Activated B cell treated with CpG ODN at 0.5 μM for 24 hours (primary cell): ENCODE measurements around the gene KLLN. TPM values are rescaled to one million over a fixed set of nuclear protein-coding genes. Genes with fewer than 3 reads are reported as not detected.

Experiments used
- ATAC-seq: fragments of 200-7000 bp; cut with Tn5 transposase; one replicate; pipeline ENCODE4 v1.10.0; 2021; ENCODE audit warnings: low read depth, mild to moderate bottlenecking, moderate library complexity
- CTCF ChIA-PET: fragments of 350-600 bp; sonication (Branson Sonifier 250); formaldehyde crosslinking; loops from one replicate; lab custom pipeline; 2021; ENCODE audit warnings: antibody characterized with exemption; lab: Charles Lee
- POLR2A ChIA-PET: fragments of 350-600 bp; sonication (Branson Sonifier 250); formaldehyde crosslinking; loops from one replicate; lab custom pipeline; 2021; ENCODE audit warnings: antibody characterized with exemption; lab: Charles Lee
- DNase-seq: peaks from one replicate; pipeline ENCODE4 v3.0.0; 2022
- H3K27ac Mint-ChIP-seq: one replicate; pipeline ENCODE4 v1.8.0; 2020; ENCODE audit warnings: mixed read lengths
- H3K27me3 Mint-ChIP-seq: one replicate; pipeline ENCODE4 v1.8.0; 2021; ENCODE audit warnings: mixed read lengths
- H3K36me3 Mint-ChIP-seq: one replicate; pipeline ENCODE4 v1.8.0; 2021; ENCODE audit warnings: low read depth, mixed read lengths
- H3K4me1 Mint-ChIP-seq: one replicate; pipeline ENCODE4 v1.8.0; 2021; ENCODE audit warnings: mixed read lengths
- H3K4me3 Mint-ChIP-seq: one replicate; pipeline ENCODE4 v1.8.0; 2020; ENCODE audit warnings: mild to moderate bottlenecking, mixed read lengths
- H3K9me3 Mint-ChIP-seq: one replicate; pipeline ENCODE4 v1.8.0; 2020; ENCODE audit warnings: mixed read lengths
- intact Hi-C: fragments of 100-400 bp; cut with micrococcal nuclease; formaldehyde crosslinking; loops from one replicate; pipeline ENCODE4 v1.15.1; 2024
- total RNA-seq: library from RNA; stranded (reverse); gene quantifications from 2 replicates; pipeline ENCODE4 v1.2.3, GENCODE V29; 2022
- TF ChIP-seq, protein P1 (sequence below): fragments of 200-600 bp; IDR thresholded peaks from one replicate; pipeline ENCODE4 v1.8.0; 2022; ENCODE audit warnings: antibody characterized with exemption, mild to moderate bottlenecking

Gene KLLN
- total RNA-seq, 1 donor from 2014 or later, result 2.6 TPM

DNA sequence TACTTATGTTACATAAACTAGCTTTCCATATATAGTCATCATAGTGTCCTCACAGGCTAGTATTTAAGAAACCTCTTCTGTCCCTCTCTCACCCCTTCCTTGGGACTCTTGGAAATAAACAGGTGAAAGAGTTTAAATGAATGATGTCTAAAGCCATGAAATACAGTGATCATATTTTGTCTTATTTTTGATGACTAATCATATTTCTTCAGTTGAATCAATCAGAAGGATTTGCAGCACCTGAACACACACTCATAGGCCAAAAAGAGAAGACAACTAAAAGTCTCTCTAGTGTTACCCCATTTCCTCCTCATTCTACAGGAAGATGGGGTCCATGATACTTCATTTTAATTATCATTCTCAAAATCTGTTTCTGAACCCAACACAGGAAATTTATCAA is 36.7 kb downstream of the KLLN start:
- no peak for ATAC-seq
- intact Hi-C loops, result no loop called here
- Mint-ChIP-seq H3K9me3 (no peaks in the 10 kb centered on the region), H3K4me1 (no peaks in the 10 kb centered on the region), H3K27ac (no peak overlapping the region), H3K4me3 (no peak overlapping the region), H3K36me3 (no peaks in the 10 kb centered on the region), H3K27me3 (no peaks in the 10 kb centered on the region)
- no peak for DNase-seq
- ChIA-PET CTCF (interaction anchor here (2.4 kb wide), 1 partner anchor 8 kb away, joined by 6 read pairs; the partner anchor contains the start of gene ATAD1), POLR2A (interaction anchor here (0.9 kb wide), 1 partner anchor 9 kb away, joined by 3 read pairs; the partner anchor contains the start of gene ATAD1)
- TF ChIP-seq, protein P1, sequence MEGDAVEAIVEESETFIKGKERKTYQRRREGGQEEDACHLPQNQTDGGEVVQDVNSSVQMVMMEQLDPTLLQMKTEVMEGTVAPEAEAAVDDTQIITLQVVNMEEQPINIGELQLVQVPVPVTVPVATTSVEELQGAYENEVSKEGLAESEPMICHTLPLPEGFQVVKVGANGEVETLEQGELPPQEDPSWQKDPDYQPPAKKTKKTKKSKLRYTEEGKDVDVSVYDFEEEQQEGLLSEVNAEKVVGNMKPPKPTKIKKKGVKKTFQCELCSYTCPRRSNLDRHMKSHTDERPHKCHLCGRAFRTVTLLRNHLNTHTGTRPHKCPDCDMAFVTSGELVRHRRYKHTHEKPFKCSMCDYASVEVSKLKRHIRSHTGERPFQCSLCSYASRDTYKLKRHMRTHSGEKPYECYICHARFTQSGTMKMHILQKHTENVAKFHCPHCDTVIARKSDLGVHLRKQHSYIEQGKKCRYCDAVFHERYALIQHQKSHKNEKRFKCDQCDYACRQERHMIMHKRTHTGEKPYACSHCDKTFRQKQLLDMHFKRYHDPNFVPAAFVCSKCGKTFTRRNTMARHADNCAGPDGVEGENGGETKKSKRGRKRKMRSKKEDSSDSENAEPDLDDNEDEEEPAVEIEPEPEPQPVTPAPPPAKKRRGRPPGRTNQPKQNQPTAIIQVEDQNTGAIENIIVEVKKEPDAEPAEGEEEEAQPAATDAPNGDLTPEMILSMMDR, result no peak

DNA sequence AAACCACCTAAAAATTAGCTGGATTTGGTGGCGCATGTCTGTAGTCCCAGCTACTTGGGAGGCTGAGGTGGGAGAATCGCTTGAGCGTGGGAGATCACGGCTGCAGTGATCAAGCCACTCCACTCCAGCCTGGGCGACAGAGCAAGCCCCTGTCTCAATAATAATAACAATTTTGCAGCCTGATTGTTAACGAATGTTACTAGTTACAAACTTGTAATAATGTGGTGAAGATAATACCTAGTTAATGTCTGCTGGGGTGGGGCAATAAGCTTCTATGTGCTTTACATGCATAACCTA is 44.1 kb downstream of the KLLN start:
- no peak overlapping the region for H3K4me3 Mint-ChIP-seq
- no peak overlapping the region for H3K27ac Mint-ChIP-seq
- no peaks in the 10 kb centered on the region for H3K9me3 Mint-ChIP-seq
- ChIA-PET POLR2A (interaction anchor here (0.6 to 3.9 kb wide), 7 partner anchors 8 to 1829 kb away, joined by 3 to 34 read pairs (median 3); partner anchors contain the start of genes KLLN, PTEN and RNLS), CTCF (interaction anchor here (1.9 to 2.1 kb wide), 2 partner anchors 9 to 43 kb away, joined by 6 read pairs; partner anchors contain the start of genes KLLN and PTEN)
- ATAC-seq, result no peak
- peaks cover 14% of the 10 kb centered on the region for H3K36me3 Mint-ChIP-seq
- H3K4me1 Mint-ChIP-seq, result peaks cover 39% of the 10 kb centered on the region
- H3K27me3 Mint-ChIP-seq, result no peaks in the 10 kb centered on the region
- intact Hi-C loops, result loop anchor here (2.0 kb wide), 3 partner anchors 36 to 848 kb away; no protein-coding TSS in a partner anchor
- DNase-seq, result no peak
- TF ChIP-seq, protein P1, result no peak

DNA sequence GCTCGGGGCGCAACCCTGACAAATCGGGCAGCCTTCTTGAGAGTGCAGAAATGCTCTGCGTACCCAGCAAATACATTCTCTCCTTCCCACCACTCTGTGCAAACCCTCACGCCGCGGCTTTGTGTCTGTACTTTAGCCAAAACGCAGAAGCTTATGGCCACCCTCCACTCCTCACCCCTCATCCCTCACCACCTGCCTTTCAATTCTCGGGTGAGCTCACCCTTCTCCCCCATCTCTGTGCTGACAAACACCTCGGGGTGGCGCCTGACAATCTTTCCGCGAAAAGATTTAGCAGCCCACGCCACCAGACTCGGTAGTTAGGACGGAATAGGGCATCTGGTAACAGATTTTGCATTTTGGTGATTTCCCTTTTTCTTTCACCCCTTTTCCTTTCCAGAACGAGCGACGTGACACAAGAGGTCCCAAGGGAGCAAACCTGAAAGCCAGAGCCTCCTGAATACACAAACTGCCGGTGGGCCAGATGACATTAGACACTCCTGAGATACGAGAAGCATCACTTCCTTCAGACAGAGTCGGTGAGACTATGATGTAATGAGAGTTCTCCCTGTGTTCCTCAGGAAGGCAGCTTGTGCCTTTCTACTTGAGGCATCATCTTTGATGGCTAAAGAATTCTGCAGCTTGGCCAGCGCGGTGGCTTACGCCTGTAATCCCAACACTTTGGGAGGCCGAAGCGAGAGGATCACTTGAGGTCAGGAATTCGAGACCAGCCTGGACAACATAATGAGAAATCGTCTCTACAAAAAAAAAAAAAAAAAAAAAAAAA is 44.6 kb downstream of the KLLN start:
- TF ChIP-seq, protein P1, result no peak
- Mint-ChIP-seq H3K9me3 (no peaks in the 10 kb centered on the region), H3K27me3 (no peaks in the 10 kb centered on the region), H3K4me3 (peak overlapping the region; percentile 98), H3K27ac (peak overlapping the region; percentile 96), H3K4me1 (peaks cover 40% of the 10 kb centered on the region), H3K36me3 (peaks cover 14% of the 10 kb centered on the region)
- ChIA-PET CTCF (interaction anchor here (1.9 to 2.1 kb wide), 2 partner anchors 9 to 44 kb away, joined by 6 read pairs; partner anchors contain the start of genes KLLN and PTEN), POLR2A (interaction anchor here (0.6 to 3.9 kb wide), 12 partner anchors 8 to 1829 kb away, joined by 3 to 34 read pairs (median 3); partner anchors contain the start of genes KLLN, MINPP1, PTEN and RNLS)
- DNase-seq (no peak), ATAC-seq (peak; percentile 57)
- intact Hi-C loops, result loop anchor here (1.0 to 2.0 kb wide), 5 partner anchors 36 to 848 kb away; no protein-coding TSS in a partner anchor

DNA sequence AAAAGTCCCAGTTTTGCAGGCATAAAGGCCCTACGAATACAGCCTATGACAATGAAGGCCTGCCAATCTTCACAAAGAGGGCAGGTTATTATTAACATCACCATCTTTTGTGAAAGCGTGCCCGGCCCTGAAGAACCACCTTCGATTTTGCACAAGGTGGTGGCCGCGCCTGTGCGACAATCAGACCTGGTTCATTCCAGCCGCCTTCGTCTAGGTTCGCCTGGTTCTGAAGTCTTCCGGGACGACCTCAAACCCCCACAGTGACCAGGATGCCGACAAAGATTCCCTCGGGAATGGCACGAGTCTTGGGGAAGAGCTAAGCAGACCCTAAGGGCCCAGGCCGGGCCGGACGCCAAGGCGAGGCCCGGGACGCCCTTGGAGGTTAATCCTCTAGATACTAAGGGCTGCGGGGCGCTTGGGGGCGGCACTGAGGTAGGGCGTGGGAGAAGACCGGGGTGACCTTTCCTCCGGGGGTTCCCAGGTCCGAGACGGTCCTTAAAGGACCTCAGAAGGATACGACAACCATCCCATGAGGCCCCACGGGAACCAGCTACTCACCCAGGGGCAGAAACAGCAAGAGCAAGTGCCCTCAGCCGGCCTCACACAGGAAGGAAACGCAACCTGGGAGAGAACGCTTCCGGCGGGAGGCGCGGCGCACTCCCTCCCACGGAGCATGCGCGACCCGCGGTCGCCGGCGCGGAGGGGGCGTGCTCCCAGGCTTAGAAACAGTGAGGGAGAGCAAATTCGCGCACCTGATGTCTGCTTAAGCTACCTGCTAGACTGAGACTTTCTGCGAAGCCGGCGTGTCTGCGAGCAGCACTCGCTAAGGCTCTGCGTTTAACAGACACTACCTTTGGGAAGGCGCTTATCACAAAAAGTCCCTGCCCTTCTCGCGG is 45.5 kb downstream of the KLLN start, which contains the start of gene ATAD1:
Gene ATAD1, minus strand, starts transcription at position 618 of the 896 bp plus-strand sequence. CDS start 3,627 bp downstream, outside the sequence.
- Mint-ChIP-seq H3K4me1 (peaks cover 40% of the 10 kb centered on the region), H3K9me3 (no peaks in the 10 kb centered on the region), H3K36me3 (peaks cover 16% of the 10 kb centered on the region), H3K27ac (peak within 1 kb of the TSS; percentile 96), H3K27me3 (no peaks in the 10 kb centered on the region), H3K4me3 (peak within 1 kb of the TSS; percentile 98)
- peak; percentile 84 for ATAC-seq
- intact Hi-C loops, result loop anchor here (1.0 to 2.0 kb wide), 6 partner anchors 35 to 1062 kb away; partner anchors contain the start of gene STAMBPL1
- ChIA-PET CTCF (interaction anchor here (1.9 to 2.1 kb wide), 2 partner anchors 10 to 45 kb away, joined by 6 read pairs; partner anchors contain the start of genes KLLN and PTEN), POLR2A (interaction anchor here (1.0 to 3.9 kb wide), 8 partner anchors 9 to 765 kb away, joined by 3 to 34 read pairs (median 3); partner anchors contain the start of genes KLLN, MINPP1, PTEN and RNLS)
- TF ChIP-seq, protein P1, result no peak
- peak; percentile 85 for DNase-seq
